ENCODE results near the gene TENM3.

GRCh38 chr4:182272151-182272550 is 28.9 kb downstream of the TENM3 start:
- no peak for TF ChIP-seq CTCF (IDR thresholded peaks at IDR 0.05)
- no peak for TF ChIP-seq POLR2A (IDR thresholded peaks at IDR 0.05)

Measured in adrenal gland (tissue), 5 donors.